Heart right ventricle (tissue), 16 donors: ENCODE data around the gene CROCC2. TPM values are rescaled to one million over a fixed set of nuclear protein-coding genes. Genes with fewer than 3 reads are reported as not detected.

Experiments used
- ATAC-seq, 8 donors: fragments of 200-7000 bp; cut with Tn5 transposase; one replicate each; pipeline ENCODE4 v1.9.1; 2020; ENCODE audit warnings: mild to moderate bottlenecking in 8 of 8, moderate library complexity in 8 of 8, moderate number of reproducible peaks in 1 of 8
- DNase-seq, 2 donors: peaks; one replicate each; pipeline ENCODE4 v3.0.0-alpha.2; 2020
- H3K27ac ChIP-seq, 10 donors: fragments of 200-600 bp; sonication (generic) in 2 of 10; one replicate each; pipeline versions ENCODE4 v1.5.0 to v1.8.0; 2020 to 2022; ENCODE audit warnings: mild to moderate bottlenecking in 3 of 10
- H3K27me3 ChIP-seq, 7 donors: fragments of 200-600 bp; one replicate each; pipeline ENCODE4 v1.8.0; 2021 to 2022; ENCODE audit warnings: mild to moderate bottlenecking in 2 of 7
- H3K36me3 ChIP-seq, 9 donors: fragments of 200-600 bp; sonication (generic) in 1 of 9; one replicate each; pipeline versions ENCODE4 v1.5.0 to v1.8.0; 2020 to 2022; ENCODE audit warnings: mild to moderate bottlenecking in 2 of 9
- H3K4me1 ChIP-seq, 9 donors: fragments of 200-600 bp; sonication (generic) in 1 of 9; one replicate each; pipeline versions ENCODE4 v1.5.0 to v1.8.0; 2020 to 2022; ENCODE audit warnings: mild to moderate bottlenecking in 4 of 9
- H3K4me3 ChIP-seq, 10 donors: fragments of 200-600 bp; sonication (generic) in 2 of 10; one replicate each; pipeline versions ENCODE4 v1.5.0 to v1.8.0; 2020 to 2022; ENCODE audit warnings: mild to moderate bottlenecking in 7 of 10, moderate library complexity in 2 of 10
- H3K9me3 ChIP-seq, 11 donors: fragments of 200-600 bp in 10 of 11; sonication (generic) in 2 of 11; one replicate each; pipeline versions ENCODE4 v1.5.0 to v1.8.0; 2013 to 2022; ENCODE audit warnings: mild to moderate bottlenecking in 2 of 11, control low read depth in 1 of 11, moderate library complexity in 1 of 11
- WGBS, 2 donors: extraction: QIAGEN DNeasy Blood & Tissue Kit; methylation state at CpG; one replicate each; pipeline ENCODE4 v1.1.7; 2013; ENCODE audit warnings: inconsistent platforms in 1 of 2; 5-methylcytosine and 5-hydroxymethylcytosine counted together
- intact Hi-C, 10 donors: fragments of 100-400 bp; cut with DNase I; formaldehyde crosslinking; loops; one replicate each; pipeline versions ENCODE4 v1.11.1 to v1.14.2; 2022
- polyA plus RNA-seq, 2 donors: library from polyadenylated mRNA; stranded (reverse); fragments of 200-250 nt; gene quantifications; one replicate each; pipeline ENCODE4 v1.2.3, GENCODE V29; 2013
- total RNA-seq, 10 donors: library from RNA; stranded (reverse); fragmentation: NEBNext Ultra II Directional in 3 of 10; extraction: Animal tissue kit (Norgen Biotek cat#: 25700) in 3 of 10; gene quantifications; one replicate each; pipeline versions ENCODE4 v1.2.1 to v1.2.4, GENCODE V29; 2021 to 2023
- TF ChIP-seq, protein P1 (sequence below), 9 donors: fragments of 200-600 bp; sonication (generic) in 2 of 9; IDR thresholded peaks; one replicate each; pipeline versions ENCODE4 v1.5.0 to v1.8.0; 2021 to 2022; ENCODE audit warnings: antibody characterized with exemption in 9 of 9, mild to moderate bottlenecking in 5 of 9, moderate library complexity in 1 of 9
- donor health status: Arrhythmogenic right ventricular cardiomyopathy.
- donor health status: ischemic (EF 13 %, LVEDD 7.1; RV severe dilation, severe dysfunction).
- donor health status: healthy with polysubstance abuse.
- donor health status: DM: no; HTN: yes; CAD: no.
- donor health status: DM: no; HTN: no; CAD: no.
- donor health status: ischemic (EF 25% LVEDD 6.9; RV normal size, moderate dysfunction).
- donor health status: ischemic (EF 25% LVEDD 5.7; RV mildly dilated, moderate dysfunction).
- donor health status: healthy.
- donor health status: DM: yes; HTN: yes; CAD: no.
- donor health status: Ischemic cardiomyopathy.
- donor health status: ischemic (EF 35%, LVEDD 5.7; RV mildly dilated, moderate dysfunction).
- donor health status: nonischemic (EF 11% LVEDD 7.7; RV severe dilation, severe dysfunction).
- donor health status: DM: yes; HTN: yes; CAD: no.
- donor health status: PGD.
- donor health status: ischemic (EF 29% LVEDD 5.4; RV normal size, mild dysfunction).
- donor health status: nonischemic (EF 23%, LVEDD 6.1; RV moderate dilation, normal function).

Gene CROCC2
- total and polyA plus RNA-seq, 12 donors: 0.06 TPM; not detected in 11

DNA sequence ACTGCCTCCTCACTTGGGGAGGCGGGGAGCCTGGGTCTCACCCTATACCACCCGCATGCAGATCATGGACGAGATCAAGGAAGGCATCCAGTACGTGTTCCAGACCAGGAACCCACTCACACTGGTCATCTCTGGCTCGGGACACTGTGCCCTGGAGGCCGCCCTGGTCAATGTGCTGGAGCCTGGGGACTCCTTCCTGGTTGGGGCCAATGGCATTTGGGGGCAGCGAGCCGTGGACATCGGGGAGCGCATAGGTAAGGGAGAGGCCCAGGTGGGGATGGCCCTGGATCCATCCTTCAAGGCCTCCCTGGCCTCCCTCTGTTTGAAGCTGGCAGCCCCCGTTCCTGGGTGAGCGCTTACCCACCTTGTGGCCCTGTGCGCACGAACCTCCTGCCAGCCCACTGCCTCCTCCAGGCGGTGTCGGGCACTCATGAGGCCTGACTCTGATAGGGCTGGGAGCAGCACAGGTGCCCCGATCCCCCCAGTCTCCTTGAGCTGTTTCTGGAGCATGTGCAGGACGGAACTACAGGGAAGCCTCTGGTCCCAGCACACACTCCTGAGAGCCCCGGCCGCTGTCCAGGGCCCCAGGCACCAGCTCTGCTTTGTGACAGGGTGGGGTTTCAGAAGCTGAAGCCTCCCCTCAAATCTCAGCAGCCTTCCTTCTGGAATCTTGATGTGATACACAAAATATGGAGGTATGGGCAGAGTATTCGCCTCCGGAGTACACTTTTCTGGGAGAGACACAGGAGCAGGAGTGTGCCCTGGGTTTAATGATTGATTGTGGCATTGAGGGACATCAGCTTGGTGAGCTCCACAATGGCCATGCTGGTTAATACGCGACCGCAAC lies 36.8 kb upstream of the CROCC2 start:
- Histone ChIP-seq H3K9me3 (no peaks in the 10 kb centered on the region), H3K36me3 (no peaks in the 10 kb centered on the region), H3K27ac (no peak overlapping the region), H3K4me3 (no peak overlapping the region), H3K27me3 (peaks cover 0 to 30% (median 0%) of the 10 kb centered on the region in 7 donors), H3K4me1 (no peaks in the 10 kb centered on the region)
- TF ChIP-seq, protein P1, sequence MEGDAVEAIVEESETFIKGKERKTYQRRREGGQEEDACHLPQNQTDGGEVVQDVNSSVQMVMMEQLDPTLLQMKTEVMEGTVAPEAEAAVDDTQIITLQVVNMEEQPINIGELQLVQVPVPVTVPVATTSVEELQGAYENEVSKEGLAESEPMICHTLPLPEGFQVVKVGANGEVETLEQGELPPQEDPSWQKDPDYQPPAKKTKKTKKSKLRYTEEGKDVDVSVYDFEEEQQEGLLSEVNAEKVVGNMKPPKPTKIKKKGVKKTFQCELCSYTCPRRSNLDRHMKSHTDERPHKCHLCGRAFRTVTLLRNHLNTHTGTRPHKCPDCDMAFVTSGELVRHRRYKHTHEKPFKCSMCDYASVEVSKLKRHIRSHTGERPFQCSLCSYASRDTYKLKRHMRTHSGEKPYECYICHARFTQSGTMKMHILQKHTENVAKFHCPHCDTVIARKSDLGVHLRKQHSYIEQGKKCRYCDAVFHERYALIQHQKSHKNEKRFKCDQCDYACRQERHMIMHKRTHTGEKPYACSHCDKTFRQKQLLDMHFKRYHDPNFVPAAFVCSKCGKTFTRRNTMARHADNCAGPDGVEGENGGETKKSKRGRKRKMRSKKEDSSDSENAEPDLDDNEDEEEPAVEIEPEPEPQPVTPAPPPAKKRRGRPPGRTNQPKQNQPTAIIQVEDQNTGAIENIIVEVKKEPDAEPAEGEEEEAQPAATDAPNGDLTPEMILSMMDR (IDR thresholded peaks at IDR 0.05): no peak
- no peak for ATAC-seq
- DNase-seq: no peak
- WGBS, 2 donors: 87 to 90% methylated on average over 25 of the region's 25 CpGs
- intact Hi-C loops: no loop called here

DNA sequence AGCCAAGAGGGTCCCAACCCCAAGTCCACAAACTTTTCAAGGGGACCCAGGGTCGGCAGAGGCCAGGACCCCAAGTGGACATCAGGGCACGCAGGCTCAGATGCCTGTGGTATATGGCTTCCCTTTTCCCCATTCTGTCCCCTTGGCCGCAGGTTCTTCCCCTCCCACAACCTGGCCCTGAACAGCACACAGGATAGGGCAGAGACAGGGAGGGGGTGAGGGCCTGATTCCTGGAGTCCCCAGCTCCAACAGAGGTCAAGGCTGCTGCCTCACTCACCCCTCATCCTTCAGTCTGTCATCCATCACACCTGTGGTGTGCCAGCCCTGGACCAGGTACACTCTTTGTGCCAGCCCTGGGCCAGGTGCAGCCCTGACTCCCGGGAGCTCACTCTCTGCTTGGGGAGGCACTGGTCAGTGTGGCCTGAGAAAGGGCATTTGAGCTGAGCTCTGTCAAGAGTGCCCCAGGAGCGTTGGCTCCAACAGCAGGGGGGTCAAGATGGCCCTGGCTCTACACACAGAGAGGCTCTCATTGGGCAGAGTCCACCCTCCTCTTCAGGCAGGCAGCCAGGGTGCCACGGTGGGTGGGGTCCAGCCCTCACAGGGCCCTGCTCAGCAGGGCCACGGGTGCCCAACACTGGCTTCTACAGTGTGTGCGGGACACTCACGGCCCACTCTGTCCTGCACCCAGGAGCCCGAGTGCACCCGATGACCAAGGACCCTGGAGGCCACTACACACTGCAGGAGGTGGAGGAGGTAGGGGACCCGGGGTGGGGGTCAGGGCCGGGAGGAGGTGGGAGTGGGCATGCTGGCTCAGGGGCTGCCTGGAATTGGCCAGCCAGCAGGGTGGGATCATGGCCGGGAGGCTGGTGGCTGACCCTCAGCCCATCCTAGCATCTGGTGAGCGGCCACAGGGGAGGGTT lies 35.9 kb upstream of the CROCC2 start:
- H3K27ac ChIP-seq: no peak overlapping the region

DNA sequence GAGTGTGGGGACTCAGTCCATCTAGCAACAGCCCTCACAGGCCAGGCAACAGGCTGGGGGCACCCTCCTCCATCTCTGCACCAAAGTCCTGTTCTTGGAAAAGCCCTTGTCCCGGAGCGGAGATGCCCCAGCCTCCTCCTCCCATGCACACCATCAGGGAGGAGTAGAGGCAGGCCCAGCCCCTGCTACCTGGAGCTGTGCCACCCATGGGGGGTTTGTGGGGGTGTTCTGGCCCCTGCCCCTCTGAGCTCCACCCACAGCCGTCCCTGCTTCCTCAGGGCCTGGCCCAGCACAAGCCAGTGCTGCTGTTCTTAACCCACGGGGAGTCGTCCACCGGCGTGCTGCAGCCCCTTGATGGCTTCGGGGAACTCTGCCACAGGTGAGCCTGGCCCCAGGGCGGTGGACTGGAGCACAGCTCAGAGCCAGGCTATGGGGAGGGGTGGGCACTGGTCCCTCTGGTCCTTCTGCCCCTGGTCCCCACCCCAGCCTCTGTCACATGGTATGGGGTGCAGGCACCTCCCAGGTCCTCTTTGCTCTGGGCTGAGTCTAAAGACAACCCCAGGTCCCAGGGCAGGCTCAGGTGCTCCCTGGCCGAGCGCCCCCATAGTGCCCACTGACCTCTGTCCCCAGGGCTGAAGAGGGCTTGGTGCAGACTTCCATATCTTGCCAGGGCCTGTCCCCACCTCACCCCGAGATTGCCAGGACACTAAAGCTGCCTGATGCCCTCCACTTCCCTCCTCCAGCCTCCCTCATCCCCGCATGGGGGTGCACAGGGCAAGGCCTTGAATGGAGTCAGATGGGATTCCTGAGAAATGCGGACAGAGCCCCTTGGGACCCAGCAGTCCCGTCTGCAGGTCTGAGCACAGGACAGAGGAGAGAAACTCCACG lies 34.8 kb upstream of the CROCC2 start:
- ATAC-seq (no peak), DNase-seq (no peak)
- H3K27me3 ChIP-seq: peaks cover 0 to 19% (median 0%) of the 10 kb centered on the region in 7 donors
- H3K27ac ChIP-seq: no peak overlapping the region
- no peaks in the 10 kb centered on the region for H3K4me1 ChIP-seq
- 82 to 84% methylated on average over 16 of the region's 16 CpGs for WGBS, 2 donors
- no peaks in the 10 kb centered on the region for H3K9me3 ChIP-seq
- H3K36me3 ChIP-seq: no peaks in the 10 kb centered on the region
- TF ChIP-seq, protein P1 (IDR thresholded peaks at IDR 0.05): no peak
- intact Hi-C loops: loop anchor here in 1 of 10 donors (10.0 kb wide), 1 partner anchor 593 kb away; no protein-coding TSS in a partner anchor
- H3K4me3 ChIP-seq: no peak overlapping the region

More for the DNA sequence above, 35.9 kb upstream of the CROCC2 start:
- ATAC-seq: no peak
- TF ChIP-seq, protein P1 (IDR thresholded peaks at IDR 0.05): no peak
- no peak for DNase-seq
- peaks cover 0 to 30% (median 0%) of the 10 kb centered on the region in 7 donors for H3K27me3 ChIP-seq
- no peaks in the 10 kb centered on the region for H3K36me3 ChIP-seq
- intact Hi-C loops: loop anchor here in 1 of 10 donors (10.0 kb wide), 1 partner anchor 595 kb away; no protein-coding TSS in a partner anchor
- WGBS, 2 donors: 81 to 86% methylated on average over 15 of the region's 15 CpGs
- H3K4me3 ChIP-seq: no peak overlapping the region
- no peaks in the 10 kb centered on the region for H3K4me1 ChIP-seq
- H3K9me3 ChIP-seq: no peaks in the 10 kb centered on the region
